ENCODE data around the gene AK9. TPM values are rescaled to one million over a fixed set of nuclear protein-coding genes. Genes with fewer than 3 reads are reported as not detected.

The AK9 gene
- total RNA-seq, 1 experiment from 2014 or later, result 3.5 TPM

DNA sequence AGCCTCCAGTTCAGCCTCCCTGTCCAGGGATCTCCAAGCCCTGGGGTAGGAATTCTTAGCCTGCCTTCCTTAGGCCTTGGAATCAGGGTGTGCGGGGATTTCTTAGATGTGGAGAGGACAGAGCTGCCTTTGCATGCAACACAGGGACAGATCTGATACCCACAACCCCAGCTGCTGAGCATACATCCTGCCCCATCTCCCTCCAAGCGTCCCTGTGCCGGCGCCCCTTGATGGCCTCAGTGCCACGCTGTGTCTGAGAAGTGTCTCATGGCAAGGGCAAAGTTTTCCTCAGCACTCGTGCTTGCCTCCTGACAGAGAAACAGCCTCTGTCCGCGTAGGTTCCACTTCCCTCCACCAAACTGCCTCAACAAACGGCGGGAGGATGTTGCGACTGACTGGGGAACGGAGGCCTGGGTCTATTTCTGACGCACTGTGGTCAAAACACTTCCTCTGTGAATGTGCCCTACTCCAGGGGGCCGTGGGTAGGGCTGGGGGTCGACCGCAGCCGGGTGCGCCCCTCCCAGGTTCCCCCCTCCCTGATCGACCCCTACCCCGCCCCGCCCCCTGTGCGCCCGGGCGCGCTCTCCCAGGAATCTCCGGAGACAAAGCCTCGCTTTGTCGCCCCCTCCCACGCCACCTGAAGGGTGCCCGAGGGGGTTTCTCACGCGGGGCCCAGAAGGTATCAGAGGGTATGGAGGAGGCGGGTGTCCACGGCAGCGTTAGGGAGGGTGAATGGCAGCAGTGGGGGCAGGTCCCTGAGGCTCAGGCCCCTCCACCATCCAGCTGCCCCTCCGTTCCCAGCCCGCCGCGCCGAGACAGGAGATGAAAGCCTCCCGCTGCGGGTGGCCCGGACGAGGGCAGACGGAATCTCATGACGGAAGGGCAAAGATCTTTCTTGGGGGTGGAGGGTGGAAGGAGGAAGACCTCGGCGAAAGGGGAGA, 236.2 kb downstream of the AK9 start:
- Histone ChIP-seq H3K4me1 (ENCODE audit: control insufficient read depth in 1 of 2, insufficient read depth in 2 of 2, low read length in 2 of 2) (peaks cover 4 to 43% of the 10 kb centered on the region in 2 experiments; a peak in 3 of 4 replicates), H3K27me3 (ENCODE audit: insufficient read depth, low read length) (no peaks in the 10 kb centered on the region), H4K20me1 (ENCODE audit: insufficient read depth) (no peaks in the 10 kb centered on the region), H2AFZ (ENCODE audit: low read depth, low read length, poor library complexity, severe bottlenecking) (no peak overlapping the region), H3K9me2 (ENCODE audit: insufficient read depth) (no peaks in the 10 kb centered on the region), H3K36me3 (ENCODE audit: control insufficient read depth in 1 of 2, insufficient read depth in 2 of 2, low read length in 2 of 2) (peaks cover 0 to 5% of the 10 kb centered on the region in 2 experiments; a peak in 1 of 4 replicates), H3K4me3 (replicated peaks in 1 of 2; ENCODE audit: low read depth in 1 of 2, low read length in 2 of 2) (peak overlapping the region; percentile 82 to 85), H3K4me2 (ENCODE audit: low read length) (peak overlapping the region; percentile 93), H3K9ac (ENCODE audit: low read length) (peak overlapping the region; percentile 56), H3K9me3 (ENCODE audit: control insufficient read depth in 1 of 2, insufficient read depth in 1 of 2, low read depth in 1 of 2, low read length in 2 of 2) (no peaks in the 10 kb centered on the region), H3K27ac (ENCODE audit: low read depth, low read length) (peak overlapping the region; percentile 69; the same call in 1 of the 2 replicates), H3K79me2 (ENCODE audit: insufficient read depth, low read length) (no peaks in the 10 kb centered on the region)
- DNase-seq (ENCODE audit: low read depth, low spot score), result no peak
- ATAC-seq, result no peak; the same call in 1 of the 2 replicates
- BruUV-seq (replicated peaks), result no TSS peak
- no peak for TF ChIP-seq ZFX (IDR thresholded peaks at IDR 0.05)
- TF ChIP-seq CBX3 (IDR thresholded peaks at IDR 0.05; ENCODE audit: low read depth), result no peak
- TF ChIP-seq, protein P1, sequence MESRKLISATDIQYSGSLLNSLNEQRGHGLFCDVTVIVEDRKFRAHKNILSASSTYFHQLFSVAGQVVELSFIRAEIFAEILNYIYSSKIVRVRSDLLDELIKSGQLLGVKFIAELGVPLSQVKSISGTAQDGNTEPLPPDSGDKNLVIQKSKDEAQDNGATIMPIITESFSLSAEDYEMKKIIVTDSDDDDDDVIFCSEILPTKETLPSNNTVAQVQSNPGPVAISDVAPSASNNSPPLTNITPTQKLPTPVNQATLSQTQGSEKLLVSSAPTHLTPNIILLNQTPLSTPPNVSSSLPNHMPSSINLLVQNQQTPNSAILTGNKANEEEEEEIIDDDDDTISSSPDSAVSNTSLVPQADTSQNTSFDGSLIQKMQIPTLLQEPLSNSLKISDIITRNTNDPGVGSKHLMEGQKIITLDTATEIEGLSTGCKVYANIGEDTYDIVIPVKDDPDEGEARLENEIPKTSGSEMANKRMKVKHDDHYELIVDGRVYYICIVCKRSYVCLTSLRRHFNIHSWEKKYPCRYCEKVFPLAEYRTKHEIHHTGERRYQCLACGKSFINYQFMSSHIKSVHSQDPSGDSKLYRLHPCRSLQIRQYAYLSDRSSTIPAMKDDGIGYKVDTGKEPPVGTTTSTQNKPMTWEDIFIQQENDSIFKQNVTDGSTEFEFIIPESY (IDR thresholded peaks at IDR 0.05; ENCODE audit: extremely low read depth, insufficient replicate concordance, low read length), result no peak
- TF ChIP-seq, protein P2, sequence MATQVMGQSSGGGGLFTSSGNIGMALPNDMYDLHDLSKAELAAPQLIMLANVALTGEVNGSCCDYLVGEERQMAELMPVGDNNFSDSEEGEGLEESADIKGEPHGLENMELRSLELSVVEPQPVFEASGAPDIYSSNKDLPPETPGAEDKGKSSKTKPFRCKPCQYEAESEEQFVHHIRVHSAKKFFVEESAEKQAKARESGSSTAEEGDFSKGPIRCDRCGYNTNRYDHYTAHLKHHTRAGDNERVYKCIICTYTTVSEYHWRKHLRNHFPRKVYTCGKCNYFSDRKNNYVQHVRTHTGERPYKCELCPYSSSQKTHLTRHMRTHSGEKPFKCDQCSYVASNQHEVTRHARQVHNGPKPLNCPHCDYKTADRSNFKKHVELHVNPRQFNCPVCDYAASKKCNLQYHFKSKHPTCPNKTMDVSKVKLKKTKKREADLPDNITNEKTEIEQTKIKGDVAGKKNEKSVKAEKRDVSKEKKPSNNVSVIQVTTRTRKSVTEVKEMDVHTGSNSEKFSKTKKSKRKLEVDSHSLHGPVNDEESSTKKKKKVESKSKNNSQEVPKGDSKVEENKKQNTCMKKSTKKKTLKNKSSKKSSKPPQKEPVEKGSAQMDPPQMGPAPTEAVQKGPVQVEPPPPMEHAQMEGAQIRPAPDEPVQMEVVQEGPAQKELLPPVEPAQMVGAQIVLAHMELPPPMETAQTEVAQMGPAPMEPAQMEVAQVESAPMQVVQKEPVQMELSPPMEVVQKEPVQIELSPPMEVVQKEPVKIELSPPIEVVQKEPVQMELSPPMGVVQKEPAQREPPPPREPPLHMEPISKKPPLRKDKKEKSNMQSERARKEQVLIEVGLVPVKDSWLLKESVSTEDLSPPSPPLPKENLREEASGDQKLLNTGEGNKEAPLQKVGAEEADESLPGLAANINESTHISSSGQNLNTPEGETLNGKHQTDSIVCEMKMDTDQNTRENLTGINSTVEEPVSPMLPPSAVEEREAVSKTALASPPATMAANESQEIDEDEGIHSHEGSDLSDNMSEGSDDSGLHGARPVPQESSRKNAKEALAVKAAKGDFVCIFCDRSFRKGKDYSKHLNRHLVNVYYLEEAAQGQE (IDR thresholded peaks at IDR 0.05; ENCODE audit: low read depth), result no peak
- TF ChIP-seq, protein P3, sequence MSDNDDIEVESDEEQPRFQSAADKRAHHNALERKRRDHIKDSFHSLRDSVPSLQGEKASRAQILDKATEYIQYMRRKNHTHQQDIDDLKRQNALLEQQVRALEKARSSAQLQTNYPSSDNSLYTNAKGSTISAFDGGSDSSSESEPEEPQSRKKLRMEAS (IDR thresholded peaks at IDR 0.05), result no peak; the same call in 1 of the 2 replicates
- no peak for TF ChIP-seq ZNF274 (IDR thresholded peaks at IDR 0.05; ENCODE audit: low read depth, low read length)
- no peak for TF ChIP-seq EGR1 (IDR thresholded peaks at IDR 0.05; ENCODE audit: low read depth)
- peak; percentile 79 for TF ChIP-seq TCF7L2 (IDR thresholded peaks at IDR 0.05; ENCODE audit: borderline replicate concordance, extremely low read depth, insufficient read depth, insufficient read length)
- intact Hi-C loops (cut with micrococcal nuclease), result no loop called here
- ChIA-PET CTCF (no interaction called here), RAD21 (ENCODE audit: low non-redundant PET in 1 of 2, low total read pairs in 2 of 2, uncharacterized antibody in 2 of 2, unreplicated experiment in 2 of 2) (no interaction called here), POLR2A (interaction anchor here (0.6 to 1.6 kb wide), 5 partner anchors 13 to 1625 kb away, joined by 3 to 5 read pairs (median 5); partner anchors contain the start of genes PPIL6 and SMPD2)
